Bone marrow (tissue), 2 donors: ENCODE measurements around the gene DEPDC7.

Source experiments
- DNase-seq, 2 donors: peaks; one replicate each; lab custom pipeline; 2025; lab: John Stamatoyannopoulos, UW

DEPDC7 gene

DNA sequence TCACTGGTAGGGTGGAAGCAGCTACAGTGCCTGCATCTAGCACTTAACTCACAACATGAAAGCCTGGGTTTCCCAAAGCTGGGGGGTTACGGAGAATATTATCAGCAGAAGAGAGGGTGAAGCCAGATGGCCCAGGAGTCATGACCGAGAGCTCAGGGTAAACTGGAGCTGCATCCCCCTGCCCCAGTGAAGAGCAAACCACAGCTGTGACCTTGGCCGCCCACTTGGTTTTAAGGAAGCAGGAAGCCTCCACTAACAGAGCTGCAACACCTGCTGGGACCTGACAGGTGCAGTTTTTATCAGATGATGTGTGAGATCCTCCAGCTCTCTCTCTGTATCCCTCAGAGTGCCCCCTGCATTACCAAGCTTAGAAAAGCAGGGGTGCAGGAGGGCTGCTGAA lies 44.6 kb downstream of the DEPDC7 start:
- no peak for DNase-seq

DNA sequence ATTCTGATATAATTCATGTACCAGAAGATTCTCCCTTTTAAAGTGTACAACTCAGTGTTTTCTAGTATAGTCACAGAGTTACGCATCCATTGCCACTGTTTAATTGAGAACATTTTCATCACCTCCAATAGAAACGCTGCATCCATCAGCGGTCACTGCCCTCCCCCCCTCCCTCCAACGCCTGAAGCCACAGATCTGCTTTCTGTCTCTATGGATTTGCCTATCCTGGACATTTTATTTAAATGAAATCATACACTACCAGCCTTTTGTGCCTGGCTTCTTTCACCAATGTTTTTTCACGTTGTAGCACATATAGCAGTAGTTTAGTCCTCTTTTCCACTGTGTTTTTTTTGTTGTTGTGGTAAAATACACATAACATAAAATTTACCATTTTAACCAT lies 46.5 kb downstream of the DEPDC7 start:
- DNase-seq = no peak

DNA sequence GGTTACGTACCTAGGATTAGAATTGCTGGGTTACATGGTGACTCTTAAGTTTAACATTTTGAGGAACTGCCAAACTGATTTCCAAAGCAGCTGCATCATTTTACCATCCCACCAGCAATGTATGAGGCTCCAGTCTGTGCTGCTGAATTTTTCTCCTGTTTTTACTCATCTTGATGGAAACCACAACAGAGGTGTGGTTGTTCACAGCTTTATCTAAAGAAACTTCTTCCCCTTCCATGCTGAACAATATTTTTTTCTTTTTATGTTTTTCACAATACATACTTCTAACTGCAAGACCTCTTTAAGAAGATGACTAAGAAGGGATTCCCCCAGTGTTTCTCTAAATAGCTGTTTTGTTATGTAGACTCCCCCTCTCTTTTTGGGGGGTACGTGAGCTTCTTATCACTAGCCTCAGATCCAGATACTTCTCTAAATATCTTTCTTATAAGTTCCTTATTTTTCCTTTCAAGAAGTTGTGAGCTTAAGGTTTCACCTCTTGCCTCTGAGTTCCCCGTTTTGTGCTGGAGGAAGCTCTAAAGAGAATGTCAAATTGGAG lies 47.7 kb downstream of the DEPDC7 start:
- peak in 1 of 2 donors; percentile 97 for DNase-seq

DNA sequence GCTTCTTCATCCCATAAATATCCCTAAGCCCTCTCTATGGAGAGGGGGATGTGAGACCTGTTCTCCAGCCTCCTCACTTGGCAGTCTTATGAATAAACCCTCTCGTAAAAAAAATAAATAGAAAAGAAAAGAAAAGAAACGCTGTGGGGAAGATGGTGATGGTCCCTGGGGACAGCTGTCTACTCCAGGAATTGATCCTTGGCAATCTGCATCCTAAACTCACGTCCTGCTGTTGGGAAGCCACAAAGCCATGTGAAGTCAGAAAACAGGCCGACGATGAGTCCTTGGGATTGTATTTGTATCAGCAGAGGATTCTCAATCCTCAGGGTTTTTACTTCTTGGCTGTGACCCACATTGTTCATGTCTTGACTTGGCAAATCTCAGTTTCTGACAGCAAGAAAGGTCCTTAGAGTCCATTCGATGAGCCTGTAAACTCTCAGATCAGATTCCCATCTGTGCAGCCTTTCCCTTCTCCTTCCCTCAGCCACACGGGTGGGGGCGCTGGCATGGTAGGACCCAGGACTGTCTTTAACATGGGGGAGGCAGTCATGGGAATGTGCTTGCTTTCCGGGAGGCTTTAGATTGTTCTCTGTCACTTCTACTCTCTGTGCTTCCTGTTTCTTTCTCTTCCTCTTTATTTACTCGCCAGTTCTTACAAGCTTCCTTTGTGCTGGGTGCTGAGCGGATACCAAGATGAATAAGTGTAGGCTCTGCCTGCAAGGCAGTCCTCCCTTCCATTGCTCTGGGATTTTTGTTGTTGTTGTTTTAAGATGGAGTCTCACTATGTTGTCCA lies 48.6 kb downstream of the DEPDC7 start:
- DNase-seq = peak in 1 of 2 donors; percentile 44

DNA sequence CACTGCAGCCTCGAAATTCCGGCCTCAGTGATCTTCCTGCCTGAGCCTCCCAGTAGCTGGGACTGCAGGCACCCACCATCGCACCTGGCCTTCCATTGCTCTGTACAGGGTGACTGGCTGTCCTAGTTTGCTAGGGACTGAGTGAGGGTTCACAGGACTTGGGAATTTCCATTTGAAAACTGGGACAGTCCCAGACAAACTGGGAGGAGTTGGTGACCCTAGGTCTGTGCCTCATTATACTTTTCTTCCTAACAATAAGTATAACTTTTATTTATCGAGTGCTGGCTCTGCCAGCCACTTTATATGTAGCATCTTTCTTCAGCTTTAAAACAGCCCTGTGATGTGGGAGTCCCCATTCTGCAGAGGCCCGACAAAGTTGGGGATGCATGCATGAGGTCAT lies 49.2 kb downstream of the DEPDC7 start:
- DNase-seq = no peak

DNA sequence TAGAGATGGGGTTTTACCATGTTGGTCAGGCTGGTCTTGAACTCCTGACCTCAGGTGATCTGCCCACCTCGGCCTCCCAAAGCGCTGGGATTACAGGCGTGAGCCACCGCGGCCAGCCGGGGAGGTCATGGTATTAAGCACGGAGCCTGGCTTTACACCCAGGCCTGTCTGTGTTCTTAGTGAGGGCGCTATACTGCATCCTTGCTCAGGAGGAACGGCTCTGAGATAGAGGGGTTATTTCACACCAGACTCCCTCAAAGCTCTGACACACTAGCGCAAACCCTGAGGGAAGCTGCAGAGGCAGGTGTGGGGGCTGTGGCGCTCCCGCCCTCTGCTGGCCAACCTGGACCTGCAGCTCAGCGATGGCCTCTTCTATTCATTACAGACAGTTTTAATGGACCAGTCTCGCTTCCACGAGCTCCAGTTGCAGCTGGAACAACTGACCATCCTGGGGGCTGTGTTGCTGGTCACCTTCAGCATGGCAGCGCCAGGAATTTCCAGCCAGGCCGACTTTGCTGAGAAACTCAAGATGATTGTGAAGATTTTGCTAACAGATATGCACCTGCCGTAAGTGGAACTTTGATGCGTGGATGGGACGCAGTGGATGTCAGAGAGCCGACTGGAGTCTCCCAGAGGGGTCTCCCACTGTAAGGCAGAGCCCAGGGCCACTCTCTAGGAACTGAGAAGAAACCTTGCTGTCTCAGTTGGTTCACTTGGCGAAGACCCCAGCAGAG lies 49.9 kb downstream of the DEPDC7 start:
- peak; percentile 25 to 63 for DNase-seq

DNA sequence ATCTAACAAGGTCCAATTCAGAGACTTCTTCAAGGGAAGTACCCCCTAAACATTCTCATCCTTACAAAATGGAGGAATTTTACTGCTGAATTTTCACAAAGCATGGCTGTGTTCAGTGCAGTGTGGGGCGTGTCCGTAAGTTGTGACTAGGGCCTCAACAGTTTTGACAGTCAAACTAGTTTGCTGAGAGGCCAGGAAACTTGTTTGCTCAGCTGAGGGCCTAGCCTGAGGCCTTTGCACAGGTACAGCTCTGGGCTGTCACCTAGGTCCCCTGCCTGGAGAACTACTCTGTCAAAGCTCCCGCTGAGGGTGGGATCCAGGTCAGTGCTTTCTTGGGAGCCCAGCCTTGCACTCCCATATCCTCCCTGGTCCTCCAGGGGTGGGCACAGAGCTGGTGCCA lies 51.6 kb downstream of the DEPDC7 start:
- DNase-seq = no peak

DNA sequence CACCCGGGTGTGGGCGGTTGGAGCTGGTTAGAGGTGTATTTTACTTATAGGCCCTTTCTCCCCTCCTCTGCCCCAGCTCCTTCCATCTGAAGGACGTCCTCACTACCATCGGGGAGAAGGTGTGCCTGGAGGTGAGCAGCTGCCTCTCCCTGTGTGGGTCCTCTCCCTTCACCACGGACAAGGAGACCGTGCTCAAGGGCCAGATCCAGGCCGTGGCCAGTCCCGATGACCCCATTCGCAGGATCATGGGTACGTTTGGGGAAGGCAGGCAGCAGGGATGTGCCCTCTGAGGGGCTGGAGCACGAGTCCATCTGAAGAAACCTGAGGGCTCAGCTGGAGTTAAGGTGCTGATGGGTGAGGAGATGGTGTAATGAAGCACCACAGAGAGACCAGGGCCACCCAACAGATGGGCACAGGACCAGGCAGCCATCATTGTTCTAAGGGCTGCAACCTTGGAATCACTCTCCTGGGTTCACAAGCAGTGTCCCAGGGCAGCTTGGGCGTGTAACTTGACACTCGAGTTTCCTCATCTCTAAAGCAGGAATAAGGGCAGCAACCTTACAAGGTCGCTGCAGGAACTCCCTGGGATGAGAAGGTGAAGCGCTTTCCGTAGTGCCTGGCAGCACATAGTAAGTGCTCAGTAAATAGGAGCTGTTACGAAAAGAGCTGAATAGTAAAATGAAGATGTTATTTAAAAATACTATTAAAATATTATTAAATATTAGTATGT lies 53.1 kb downstream of the DEPDC7 start:
- no peak for DNase-seq

DNA sequence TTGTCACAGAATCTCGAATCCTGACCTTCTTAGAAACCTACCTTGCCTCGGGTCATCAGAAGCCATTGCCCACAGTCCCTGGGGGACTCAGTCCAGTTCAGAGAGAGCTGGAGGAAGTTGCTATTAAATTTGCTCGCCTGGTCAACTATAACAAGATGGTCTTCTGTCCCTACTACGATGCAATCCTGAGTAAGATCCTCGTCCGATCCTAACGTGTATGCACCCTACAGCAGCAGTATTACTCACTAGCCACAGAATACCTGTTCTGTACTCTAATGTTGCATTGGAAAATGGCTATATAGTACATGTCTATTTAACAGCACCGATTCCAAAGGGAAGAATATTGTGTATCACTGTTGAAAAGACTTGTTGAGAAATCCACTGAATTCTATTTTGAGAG lies 56.8 kb downstream of the DEPDC7 start:
- DNase-seq = no peak
